ENCODE results near the gene ERCC6.

GRCh38 chr10:49502358-49502757, 36.6 kb downstream of the ERCC6 start:
- TF ChIP-seq, protein P1, sequence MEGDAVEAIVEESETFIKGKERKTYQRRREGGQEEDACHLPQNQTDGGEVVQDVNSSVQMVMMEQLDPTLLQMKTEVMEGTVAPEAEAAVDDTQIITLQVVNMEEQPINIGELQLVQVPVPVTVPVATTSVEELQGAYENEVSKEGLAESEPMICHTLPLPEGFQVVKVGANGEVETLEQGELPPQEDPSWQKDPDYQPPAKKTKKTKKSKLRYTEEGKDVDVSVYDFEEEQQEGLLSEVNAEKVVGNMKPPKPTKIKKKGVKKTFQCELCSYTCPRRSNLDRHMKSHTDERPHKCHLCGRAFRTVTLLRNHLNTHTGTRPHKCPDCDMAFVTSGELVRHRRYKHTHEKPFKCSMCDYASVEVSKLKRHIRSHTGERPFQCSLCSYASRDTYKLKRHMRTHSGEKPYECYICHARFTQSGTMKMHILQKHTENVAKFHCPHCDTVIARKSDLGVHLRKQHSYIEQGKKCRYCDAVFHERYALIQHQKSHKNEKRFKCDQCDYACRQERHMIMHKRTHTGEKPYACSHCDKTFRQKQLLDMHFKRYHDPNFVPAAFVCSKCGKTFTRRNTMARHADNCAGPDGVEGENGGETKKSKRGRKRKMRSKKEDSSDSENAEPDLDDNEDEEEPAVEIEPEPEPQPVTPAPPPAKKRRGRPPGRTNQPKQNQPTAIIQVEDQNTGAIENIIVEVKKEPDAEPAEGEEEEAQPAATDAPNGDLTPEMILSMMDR (IDR thresholded peaks at IDR 0.05; ENCODE audit: low read depth, low read length): no peak
- TF ChIP-seq EZH2phosphoT487 (IDR thresholded peaks at IDR 0.05; ENCODE audit: low read depth): no peak

Measured in OCI-LY3 (cell line).